Measurements from ENCODE around the gene ARRB1. TPM values are rescaled to one million over a fixed set of nuclear protein-coding genes. Genes with fewer than 3 reads are reported as not detected.

ARRB1 gene
- total and polyA plus RNA-seq, 9 of the 15 experiments (the other 6 are each of a cell fraction or from before 2014, with no cell fraction given): 6.6 to 45.4 (median 28.5) TPM

DNA sequence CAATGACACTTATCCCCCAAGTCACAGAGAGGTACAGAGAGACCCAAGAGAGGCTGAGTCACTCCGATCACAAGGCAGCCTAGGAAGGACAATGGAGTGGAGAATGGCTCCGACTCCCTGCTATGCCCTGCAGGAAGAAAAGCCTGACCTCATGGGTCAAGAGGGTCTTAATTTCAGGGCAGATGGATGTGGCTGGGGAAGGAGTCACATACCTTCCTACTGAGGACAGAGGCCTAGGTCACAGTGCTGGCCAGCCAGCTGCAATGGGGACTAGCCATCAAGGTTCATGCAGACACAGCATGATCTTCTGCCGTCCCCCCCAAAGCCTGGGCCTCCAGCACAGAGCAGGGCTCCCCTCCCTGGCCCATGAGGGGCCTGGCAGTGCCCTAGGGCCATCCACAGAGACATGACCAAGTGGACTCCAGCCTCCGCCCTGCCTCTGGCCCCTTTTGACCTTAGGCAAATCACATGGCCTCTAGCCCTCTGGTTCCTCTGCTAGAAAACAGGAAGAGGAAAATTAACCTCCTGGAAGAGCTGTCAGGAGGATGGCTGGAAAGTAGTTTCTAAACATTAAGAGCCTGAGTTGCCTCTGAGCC is 1.8 kb downstream of the ARRB1 start (continued):
- TF ChIP-seq, protein P1, sequence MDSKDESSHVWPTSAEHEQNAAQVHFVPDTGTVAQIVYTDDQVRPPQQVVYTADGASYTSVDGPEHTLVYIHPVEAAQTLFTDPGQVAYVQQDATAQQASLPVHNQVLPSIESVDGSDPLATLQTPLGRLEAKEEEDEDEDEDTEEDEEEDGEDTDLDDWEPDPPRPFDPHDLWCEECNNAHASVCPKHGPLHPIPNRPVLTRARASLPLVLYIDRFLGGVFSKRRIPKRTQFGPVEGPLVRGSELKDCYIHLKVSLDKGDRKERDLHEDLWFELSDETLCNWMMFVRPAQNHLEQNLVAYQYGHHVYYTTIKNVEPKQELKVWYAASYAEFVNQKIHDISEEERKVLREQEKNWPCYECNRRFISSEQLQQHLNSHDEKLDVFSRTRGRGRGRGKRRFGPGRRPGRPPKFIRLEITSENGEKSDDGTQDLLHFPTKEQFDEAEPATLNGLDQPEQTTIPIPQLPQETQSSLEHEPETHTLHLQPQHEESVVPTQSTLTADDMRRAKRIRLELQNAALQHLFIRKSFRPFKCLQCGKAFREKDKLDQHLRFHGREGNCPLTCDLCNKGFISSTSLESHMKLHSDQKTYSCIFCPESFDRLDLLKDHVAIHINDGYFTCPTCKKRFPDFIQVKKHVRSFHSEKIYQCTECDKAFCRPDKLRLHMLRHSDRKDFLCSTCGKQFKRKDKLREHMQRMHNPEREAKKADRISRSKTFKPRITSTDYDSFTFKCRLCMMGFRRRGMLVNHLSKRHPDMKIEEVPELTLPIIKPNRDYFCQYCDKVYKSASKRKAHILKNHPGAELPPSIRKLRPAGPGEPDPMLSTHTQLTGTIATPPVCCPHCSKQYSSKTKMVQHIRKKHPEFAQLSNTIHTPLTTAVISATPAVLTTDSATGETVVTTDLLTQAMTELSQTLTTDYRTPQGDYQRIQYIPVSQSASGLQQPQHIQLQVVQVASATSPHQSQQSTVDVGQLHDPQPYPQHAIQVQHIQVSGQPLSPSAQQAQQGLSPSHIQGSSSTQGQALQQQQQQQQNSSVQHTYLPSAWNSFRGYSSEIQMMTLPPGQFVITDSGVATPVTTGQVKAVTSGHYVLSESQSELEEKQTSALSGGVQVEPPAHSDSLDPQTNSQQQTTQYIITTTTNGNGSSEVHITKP (IDR thresholded peaks at IDR 0.05; ENCODE audit: partially characterized antibody): no peak
- TF ChIP-seq NR2F6 (CRISPR knock-in tag; IDR thresholded peaks at IDR 0.05) (no peak), RFX7 (CRISPR knock-in tag; IDR thresholded peaks at IDR 0.05) (no peak), NUFIP1 (IDR thresholded peaks at IDR 0.05; ENCODE audit: partially characterized antibody) (no peak), ZKSCAN3 (CRISPR knock-in tag; IDR thresholded peaks at IDR 0.05) (no peak), MEIS2 (IDR thresholded peaks at IDR 0.05; ENCODE audit: partially characterized antibody) (peak; percentile 15), FOXP1 (CRISPR knock-in tag; IDR thresholded peaks at IDR 0.05) (no peak), SIN3A (IDR thresholded peaks at IDR 0.05; ENCODE audit: borderline replicate concordance in 2 of 2, control insufficient read depth in 1 of 2, low read depth in 2 of 2, low read length in 2 of 2) (0 out of 4 replicates have a peak, but pooled peaks of 1 of the 2 experiments have one; percentile 25), ZNF780A (CRISPR knock-in tag; IDR thresholded peaks at IDR 0.05) (no peak), JUND (IDR thresholded peaks at IDR 0.05; ENCODE audit: borderline replicate concordance, low read depth, low read length) (0 out of 2 replicates have a peak, but pooled peaks have one; percentile 4), JUND (tag; IDR thresholded peaks at IDR 0.05; ENCODE audit: borderline replicate concordance, low read depth, low read length) (0 out of 3 replicates have a peak, but pooled peaks have one; percentile 4), ESRRA (IDR thresholded peaks at IDR 0.05; ENCODE audit: borderline replicate concordance, low read depth) (0 out of 2 replicates have a peak, but pooled peaks have one; percentile 50), CBX1 (IDR thresholded peaks at IDR 0.05; ENCODE audit: low read depth) (no peak)
- TF ChIP-seq, protein P2, sequence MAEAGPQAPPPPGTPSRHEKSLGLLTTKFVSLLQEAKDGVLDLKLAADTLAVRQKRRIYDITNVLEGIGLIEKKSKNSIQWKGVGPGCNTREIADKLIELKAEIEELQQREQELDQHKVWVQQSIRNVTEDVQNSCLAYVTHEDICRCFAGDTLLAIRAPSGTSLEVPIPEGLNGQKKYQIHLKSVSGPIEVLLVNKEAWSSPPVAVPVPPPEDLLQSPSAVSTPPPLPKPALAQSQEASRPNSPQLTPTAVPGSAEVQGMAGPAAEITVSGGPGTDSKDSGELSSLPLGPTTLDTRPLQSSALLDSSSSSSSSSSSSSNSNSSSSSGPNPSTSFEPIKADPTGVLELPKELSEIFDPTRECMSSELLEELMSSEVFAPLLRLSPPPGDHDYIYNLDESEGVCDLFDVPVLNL (CRISPR knock-in tag; IDR thresholded peaks at IDR 0.05; ENCODE audit: low read depth): no peak
- TF ChIP-seq, protein P3, sequence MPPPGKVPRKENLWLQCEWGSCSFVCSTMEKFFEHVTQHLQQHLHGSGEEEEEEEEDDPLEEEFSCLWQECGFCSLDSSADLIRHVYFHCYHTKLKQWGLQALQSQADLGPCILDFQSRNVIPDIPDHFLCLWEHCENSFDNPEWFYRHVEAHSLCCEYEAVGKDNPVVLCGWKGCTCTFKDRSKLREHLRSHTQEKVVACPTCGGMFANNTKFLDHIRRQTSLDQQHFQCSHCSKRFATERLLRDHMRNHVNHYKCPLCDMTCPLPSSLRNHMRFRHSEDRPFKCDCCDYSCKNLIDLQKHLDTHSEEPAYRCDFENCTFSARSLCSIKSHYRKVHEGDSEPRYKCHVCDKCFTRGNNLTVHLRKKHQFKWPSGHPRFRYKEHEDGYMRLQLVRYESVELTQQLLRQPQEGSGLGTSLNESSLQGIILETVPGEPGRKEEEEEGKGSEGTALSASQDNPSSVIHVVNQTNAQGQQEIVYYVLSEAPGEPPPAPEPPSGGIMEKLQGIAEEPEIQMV (tag; conservative IDR thresholded peaks at IDR 0.05; ENCODE audit: low read depth): no peak
- TF ChIP-seq, protein P4, sequence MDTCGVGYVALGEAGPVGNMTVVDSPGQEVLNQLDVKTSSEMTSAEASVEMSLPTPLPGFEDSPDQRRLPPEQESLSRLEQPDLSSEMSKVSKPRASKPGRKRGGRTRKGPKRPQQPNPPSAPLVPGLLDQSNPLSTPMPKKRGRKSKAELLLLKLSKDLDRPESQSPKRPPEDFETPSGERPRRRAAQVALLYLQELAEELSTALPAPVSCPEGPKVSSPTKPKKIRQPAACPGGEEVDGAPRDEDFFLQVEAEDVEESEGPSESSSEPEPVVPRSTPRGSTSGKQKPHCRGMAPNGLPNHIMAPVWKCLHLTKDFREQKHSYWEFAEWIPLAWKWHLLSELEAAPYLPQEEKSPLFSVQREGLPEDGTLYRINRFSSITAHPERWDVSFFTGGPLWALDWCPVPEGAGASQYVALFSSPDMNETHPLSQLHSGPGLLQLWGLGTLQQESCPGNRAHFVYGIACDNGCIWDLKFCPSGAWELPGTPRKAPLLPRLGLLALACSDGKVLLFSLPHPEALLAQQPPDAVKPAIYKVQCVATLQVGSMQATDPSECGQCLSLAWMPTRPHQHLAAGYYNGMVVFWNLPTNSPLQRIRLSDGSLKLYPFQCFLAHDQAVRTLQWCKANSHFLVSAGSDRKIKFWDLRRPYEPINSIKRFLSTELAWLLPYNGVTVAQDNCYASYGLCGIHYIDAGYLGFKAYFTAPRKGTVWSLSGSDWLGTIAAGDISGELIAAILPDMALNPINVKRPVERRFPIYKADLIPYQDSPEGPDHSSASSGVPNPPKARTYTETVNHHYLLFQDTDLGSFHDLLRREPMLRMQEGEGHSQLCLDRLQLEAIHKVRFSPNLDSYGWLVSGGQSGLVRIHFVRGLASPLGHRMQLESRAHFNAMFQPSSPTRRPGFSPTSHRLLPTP (IDR thresholded peaks at IDR 0.05; ENCODE audit: borderline replicate concordance, extremely low read depth, insufficient read length): no peak
